ENCODE measurements around the gene PEPD.
"Not testable (repeated sequence)": the region's sequence is repeated elsewhere in the genome, so short reads cannot be mapped to it uniquely, and the experiment has no call there.

PEPD gene

DNA sequence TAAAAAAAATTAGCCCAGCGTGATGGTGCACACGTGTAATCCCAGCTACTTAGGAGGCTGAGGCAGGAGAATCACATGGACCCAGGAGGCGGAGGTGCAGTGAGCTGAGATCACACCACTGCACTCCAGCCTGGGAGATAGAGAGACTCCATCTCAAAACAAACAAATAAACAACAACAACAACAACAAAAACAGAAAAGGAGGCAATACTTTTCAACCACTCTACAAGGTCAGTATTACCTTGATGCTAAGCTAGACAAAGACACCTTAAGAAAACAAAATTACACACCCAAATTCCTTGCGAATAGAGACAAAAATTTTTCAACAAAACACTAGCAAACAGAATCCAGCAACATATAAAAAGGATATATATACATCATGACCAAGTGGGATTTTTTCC lies 39.7 kb downstream of the PEPD start:
- H3K79me2 ChIP-seq (ENCODE audit: low read length) = no peaks in the 10 kb centered on the region
- no peak for DNase-seq
- H3K4me2 ChIP-seq (ENCODE audit: low read depth, low read length) = no peak overlapping the region
- H3K9me3 ChIP-seq (replicated peaks; ENCODE audit: insufficient read depth, low read length) = no peaks in the 10 kb centered on the region
- no peak overlapping the region for H3K4me3 ChIP-seq (ENCODE audit: low read length)
- no peak overlapping the region for H2AFZ ChIP-seq (ENCODE audit: low read length)
- H3K4me1 ChIP-seq (ENCODE audit: low read length) = no peaks in the 10 kb centered on the region
- no peaks in the 10 kb centered on the region for H3F3A ChIP-seq (ENCODE audit: insufficient read depth, low read length)
- H3K9ac ChIP-seq (ENCODE audit: low read length) = no peak overlapping the region
- no peaks in the 10 kb centered on the region for H3K27me3 ChIP-seq (replicated peaks; ENCODE audit: insufficient read depth, low read length)
- H4K20me1 ChIP-seq (ENCODE audit: insufficient read depth, low read length) = no peaks in the 10 kb centered on the region
- no peaks in the 10 kb centered on the region for H3K9me2 ChIP-seq (replicated peaks; ENCODE audit: insufficient read depth, low read length)
- H3K36me3 ChIP-seq (replicated peaks; ENCODE audit: insufficient read depth, low read length) = no peaks in the 10 kb centered on the region
- no peak overlapping the region for H3K27ac ChIP-seq (ENCODE audit: low read length)
- no peak for TF ChIP-seq CTCF (IDR thresholded peaks at IDR 0.05; ENCODE audit: low read length)
- TF ChIP-seq EZH2 (optimal IDR thresholded peaks at IDR 0.05; ENCODE audit: low read depth, low read length) = no peak
- no peak for TF ChIP-seq EZH2phosphoT487 (IDR thresholded peaks at IDR 0.05; ENCODE audit: low read length)

DNA sequence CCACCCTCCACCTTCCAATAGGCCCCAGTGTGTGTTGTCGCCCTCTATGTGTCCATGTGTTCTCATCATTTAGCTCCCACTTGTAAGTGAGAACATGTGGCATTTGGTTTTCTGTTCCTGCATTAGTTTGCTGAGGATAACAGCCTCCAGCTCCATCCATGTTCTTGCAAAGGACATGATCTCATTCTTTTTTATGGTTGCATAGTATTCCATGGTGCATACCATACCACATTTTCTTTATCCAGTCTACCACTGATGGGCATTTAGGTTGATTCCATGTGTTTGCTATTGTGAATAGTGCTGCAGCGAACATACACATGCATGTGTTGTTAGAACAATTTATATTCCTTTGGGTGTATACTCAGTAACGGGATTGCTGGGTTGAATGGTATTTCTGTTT lies 42.0 kb downstream of the PEPD start:
- not testable (repeated sequence) for H4K20me1 ChIP-seq (ENCODE audit: insufficient read depth, low read length); H3K4me3 ChIP-seq (ENCODE audit: low read length); H3K27ac ChIP-seq (ENCODE audit: low read length); H3K4me2 ChIP-seq (ENCODE audit: low read depth, low read length); H3F3A ChIP-seq (ENCODE audit: insufficient read depth, low read length); H3K9ac ChIP-seq (ENCODE audit: low read length); H3K27me3 ChIP-seq (replicated peaks; ENCODE audit: insufficient read depth, low read length); H3K9me3 ChIP-seq (replicated peaks; ENCODE audit: insufficient read depth, low read length); DNase-seq; H3K79me2 ChIP-seq (ENCODE audit: low read length); H3K9me2 ChIP-seq (replicated peaks; ENCODE audit: insufficient read depth, low read length); H3K36me3 ChIP-seq (replicated peaks; ENCODE audit: insufficient read depth, low read length); H3K4me1 ChIP-seq (ENCODE audit: low read length); H2AFZ ChIP-seq (ENCODE audit: low read length)

DNA sequence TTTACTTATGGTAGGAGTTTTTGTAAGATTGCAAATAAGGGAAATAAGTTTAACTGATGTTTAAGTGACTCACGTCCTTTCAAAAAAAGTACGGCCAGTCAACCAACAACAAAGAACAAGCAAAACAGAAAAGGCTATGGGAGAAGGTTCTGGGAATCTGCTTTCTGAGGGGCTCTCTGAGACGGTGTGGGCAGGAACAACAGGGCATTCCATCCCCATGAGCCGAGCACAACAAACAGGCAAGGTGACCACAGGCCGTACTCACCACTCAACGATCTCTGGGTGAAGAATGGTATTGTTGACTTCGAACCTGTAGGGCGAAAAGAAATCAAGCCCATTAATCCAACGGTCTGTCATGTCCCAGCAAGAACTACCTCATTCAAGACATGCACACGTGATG lies 43.8 kb downstream of the PEPD start:
- H3K79me2 ChIP-seq (ENCODE audit: low read length) = no peaks in the 10 kb centered on the region
- no peaks in the 10 kb centered on the region for H4K20me1 ChIP-seq (ENCODE audit: insufficient read depth, low read length)
- no peak overlapping the region for H3K4me2 ChIP-seq (ENCODE audit: low read depth, low read length)
- H2AFZ ChIP-seq (ENCODE audit: low read length) = no peak overlapping the region
- no peaks in the 10 kb centered on the region for H3F3A ChIP-seq (ENCODE audit: insufficient read depth, low read length)
- H3K27ac ChIP-seq (ENCODE audit: low read length) = no peak overlapping the region
- no peaks in the 10 kb centered on the region for H3K36me3 ChIP-seq (replicated peaks; ENCODE audit: insufficient read depth, low read length)
- H3K27me3 ChIP-seq (replicated peaks; ENCODE audit: insufficient read depth, low read length) = no peaks in the 10 kb centered on the region
- no peak overlapping the region for H3K9ac ChIP-seq (ENCODE audit: low read length)
- H3K4me3 ChIP-seq (ENCODE audit: low read length) = no peak overlapping the region
- H3K9me3 ChIP-seq (replicated peaks; ENCODE audit: insufficient read depth, low read length) = no peaks in the 10 kb centered on the region
- no peaks in the 10 kb centered on the region for H3K4me1 ChIP-seq (ENCODE audit: low read length)
- TF ChIP-seq EZH2phosphoT487 (IDR thresholded peaks at IDR 0.05; ENCODE audit: low read length) (no peak), CTCF (IDR thresholded peaks at IDR 0.05; ENCODE audit: low read length) (no peak), EZH2 (optimal IDR thresholded peaks at IDR 0.05; ENCODE audit: low read depth, low read length) (no peak)
- H3K9me2 ChIP-seq (replicated peaks; ENCODE audit: insufficient read depth, low read length) = no peaks in the 10 kb centered on the region
- DNase-seq = no peak

GRCh38 chr19:33476151-33476707 lies 45.4 kb downstream of the PEPD start:
- no peaks in the 10 kb centered on the region for H3K79me2 ChIP-seq (ENCODE audit: low read length)
- TF ChIP-seq CTCF (IDR thresholded peaks at IDR 0.05; ENCODE audit: low read length) (no peak), EZH2 (optimal IDR thresholded peaks at IDR 0.05; ENCODE audit: low read depth, low read length) (no peak), EZH2phosphoT487 (IDR thresholded peaks at IDR 0.05; ENCODE audit: low read length) (no peak)
- H3F3A ChIP-seq (ENCODE audit: insufficient read depth, low read length) = no peaks in the 10 kb centered on the region
- H3K9ac ChIP-seq (ENCODE audit: low read length) = no peak overlapping the region
- H3K4me3 ChIP-seq (ENCODE audit: low read length) = no peak overlapping the region
- no peaks in the 10 kb centered on the region for H3K9me3 ChIP-seq (replicated peaks; ENCODE audit: insufficient read depth, low read length)
- no peak for DNase-seq
- no peak overlapping the region for H2AFZ ChIP-seq (ENCODE audit: low read length)
- H3K4me2 ChIP-seq (ENCODE audit: low read depth, low read length) = no peak overlapping the region
- H4K20me1 ChIP-seq (ENCODE audit: insufficient read depth, low read length) = no peaks in the 10 kb centered on the region
- no peak overlapping the region for H3K27ac ChIP-seq (ENCODE audit: low read length)
- H3K9me2 ChIP-seq (replicated peaks; ENCODE audit: insufficient read depth, low read length) = no peaks in the 10 kb centered on the region
- no peaks in the 10 kb centered on the region for H3K27me3 ChIP-seq (replicated peaks; ENCODE audit: insufficient read depth, low read length)
- no peaks in the 10 kb centered on the region for H3K36me3 ChIP-seq (replicated peaks; ENCODE audit: insufficient read depth, low read length)
- H3K4me1 ChIP-seq (ENCODE audit: low read length) = no peaks in the 10 kb centered on the region
